AG04450 (cell line): ENCODE results near the gene OR5H14. TPM values are rescaled to one million over a fixed set of nuclear protein-coding genes. Genes with fewer than 3 reads are reported as not detected.
"Not testable (repeated sequence)": the region's sequence is repeated elsewhere in the genome, so short reads cannot be mapped to it uniquely, and the experiment has no call there.

Source experiments
- CTCF ChIA-PET: fragments of 300-600, 350-600 bp; formaldehyde crosslinking; extraction: SDS; loops from one replicate; lab custom pipeline; 2022; ENCODE audit warnings: antibody characterized with exemption, inconsistent platforms; lab: Charles Lee
- POLR2A ChIA-PET: fragments of 350-600 bp; formaldehyde crosslinking; extraction: SDS; loops from one replicate; lab custom pipeline; 2021; ENCODE audit warnings: antibody characterized with exemption, inconsistent platforms; lab: Yijun Ruan, JAX
- DNase-seq: peaks from one replicate; pipeline ENCODE4 v3.0.0-alpha.2; 2011; ENCODE audit warnings: low read depth, low spot score
- H3K27ac ChIP-seq: one replicate; pipeline ENCODE4 v1.5.1; 2012; ENCODE audit warnings: low read depth, low read length, control low read depth
- H3K27me3 ChIP-seq: one replicate; pipeline ENCODE4 v1.6.0; 2012; ENCODE audit warnings: low read length; ENCODE audit not compliant: control insufficient read depth, insufficient read depth
- H3K4me3 ChIP-seq: 2 replicates; pipeline ENCODE4 v1.5.1; 2011; ENCODE audit warnings: mild to moderate bottlenecking, low read depth, low read length, control low read depth
- H3K9me3 ChIP-seq: 2 replicates; pipeline ENCODE4 v1.5.1; 2012; ENCODE audit warnings: low read length; ENCODE audit not compliant: control insufficient read depth, insufficient read depth
- CTCF ChIP-seq: IDR thresholded peaks from 2 replicates; pipeline ENCODE4 v1.5.1; 2011; ENCODE audit warnings: low read depth, low read length, control low read depth, inconsistent platforms
- polyA plus RNA-seq: library from polyadenylated mRNA; depleted of rRNA; stranded (reverse); fragments of >200 nt; gene quantifications from 2 replicates; pipeline ENCODE4 v1.2.3, GENCODE V29; 2011

OR5H14 gene
- polyA plus RNA-seq, 1 experiment: not detected

GRCh38 chr3:98114264-98114663 is 33.0 kb upstream of the OR5H14 start:
- no peaks in the 10 kb centered on the region for H3K27me3 ChIP-seq
- no peak for TF ChIP-seq CTCF
- H3K27ac ChIP-seq: no peak overlapping the region
- POLR2A ChIA-PET: no interaction called here
- CTCF ChIA-PET: no interaction called here
- H3K4me3 ChIP-seq: no peak overlapping the region
- H3K9me3 ChIP-seq: peaks cover 8% of the 10 kb centered on the region; the same call in 1 of the 2 replicates
- no peak for DNase-seq

- CTCF ChIA-PET: no interaction called here
Observed at GRCh38 chr3:98115717-98116116, 31.6 kb upstream of the OR5H14 start.

GRCh38 chr3:98130421-98130820 is 16.9 kb upstream of the OR5H14 start, which contains the start of gene OR5H1:
Gene OR5H1 (plus strand): TSS chr3:98130721. CDS start chr3:98132698, 1,977 bp downstream.
- H3K9me3 ChIP-seq: no peaks in the 10 kb centered on the region
- DNase-seq: no peak
- POLR2A ChIA-PET: no interaction called here
- no peak within 1 kb of the TSS for H3K4me3 ChIP-seq
- no peak for TF ChIP-seq CTCF
- H3K27ac ChIP-seq: no peak within 1 kb of the TSS
- CTCF ChIA-PET: no interaction called here
- H3K27me3 ChIP-seq: no peaks in the 10 kb centered on the region

More at GRCh38 chr3:98115717-98116116, 31.6 kb upstream of the OR5H14 start:
- DNase-seq: no peak
- no peak overlapping the region for H3K27ac ChIP-seq
- POLR2A ChIA-PET: no interaction called here
- no peak overlapping the region for H3K4me3 ChIP-seq
- no peaks in the 10 kb centered on the region for H3K27me3 ChIP-seq
- 0 out of 2 replicates have a peak, but pooled peaks cover 3% of the 10 kb centered on the region for H3K9me3 ChIP-seq
- TF ChIP-seq CTCF: no peak

- no peak overlapping the region for H3K4me3 ChIP-seq
- no peak for DNase-seq
- H3K9me3 ChIP-seq: no peaks in the 10 kb centered on the region
- CTCF ChIA-PET: no interaction called here
- no peak for TF ChIP-seq CTCF
- no peak overlapping the region for H3K27ac ChIP-seq
- POLR2A ChIA-PET: no interaction called here
- H3K27me3 ChIP-seq: no peaks in the 10 kb centered on the region
Observed at GRCh38 chr3:98136631-98137030, 10.6 kb upstream of the OR5H14 start.

- H3K4me3 ChIP-seq, POLR2A ChIA-PET, H3K27ac ChIP-seq, H3K9me3 ChIP-seq, H3K27me3 ChIP-seq, DNase-seq, CTCF ChIA-PET: not testable (repeated sequence)
Observed at GRCh38 chr3:98137826-98138557, 9.3 kb upstream of the OR5H14 start.
